Activated CD4-positive, alpha-beta T cell treated with anti-CD3 and anti-CD28 coated beads, Interleukin-2, amount 50 U/mL, for 48 hours (primary cell): Measurements from ENCODE around the gene THRSP.
"Not testable (repeated sequence)": the region's sequence is repeated elsewhere in the genome, so short reads cannot be mapped to it uniquely, and the experiment has no call there.

Experiments used
- DNase-seq, 2 experiments: peaks; one replicate each; pipeline ENCODE4 v3.0.0-alpha.2; 2020

THRSP gene

GRCh38 chr11:78067704-78068103, 4.0 kb downstream of the THRSP start:
- DNase-seq = no peak

GRCh38 chr11:78069465-78069864, 5.8 kb downstream of the THRSP start:
- DNase-seq = no peak

GRCh38 chr11:78070621-78071020, 7.0 kb downstream of the THRSP start:
- DNase-seq = no peak

- no peak for DNase-seq
These were observed 8.1 kb downstream of the THRSP start for GRCh38 chr11:78071717-78072116.

- DNase-seq = no peak
These were observed 8.8 kb downstream of the THRSP start for GRCh38 chr11:78072455-78072854.

- no peak for DNase-seq
These were observed 11.1 kb downstream of the THRSP start for GRCh38 chr11:78074756-78075155.

- no peak for DNase-seq
These were observed 13.2 kb downstream of the THRSP start for GRCh38 chr11:78076733-78077403.

GRCh38 chr11:78077592-78077991, 13.9 kb downstream of the THRSP start:
- DNase-seq = not testable (repeated sequence)

GRCh38 chr11:78078218-78079167, 14.8 kb downstream of the THRSP start:
- no peak for DNase-seq

- DNase-seq = peak; percentile 74 to 82
These were observed 15.8 kb downstream of the THRSP start, which contains the start of gene NDUFC2 for GRCh38 chr11:78079232-78080083. Gene NDUFC2, minus strand, starts transcription at chr11:78079862. Its CDS starts 118 bp downstream, at chr11:78079744.

GRCh38 chr11:78080084-78080817, 16.6 kb downstream of the THRSP start:
- no peak for DNase-seq

- DNase-seq = no peak
These were observed 17.3 kb downstream of the THRSP start for GRCh38 chr11:78080818-78081495.

GRCh38 chr11:78081583-78081982, 17.9 kb downstream of the THRSP start:
- DNase-seq = no peak

- no peak for DNase-seq
These were observed 18.5 kb downstream of the THRSP start for GRCh38 chr11:78082146-78082545.

GRCh38 chr11:78083021-78083420, 19.4 kb downstream of the THRSP start:
- no peak for DNase-seq

GRCh38 chr11:78084506-78084905, 20.8 kb downstream of the THRSP start:
- DNase-seq = not testable (repeated sequence)

- no peak for DNase-seq
These were observed 22.3 kb downstream of the THRSP start for GRCh38 chr11:78085972-78086371.

- not testable (repeated sequence) for DNase-seq
These were observed 22.9 kb downstream of the THRSP start for GRCh38 chr11:78086521-78087074.

- DNase-seq = no peak
These were observed 30.6 kb downstream of the THRSP start for GRCh38 chr11:78094250-78094649.

- DNase-seq = no peak
These were observed 34.2 kb downstream of the THRSP start for GRCh38 chr11:78097666-78098385.

- no peak for DNase-seq
These were observed 36.0 kb downstream of the THRSP start for GRCh38 chr11:78099666-78100065.
